ENCODE data around the gene ELP1.
A peak's percentile ranks its signal among the peaks of the same experiment; 100 is the strongest.
"Not testable (repeated sequence)": the region's sequence is repeated elsewhere in the genome, so short reads cannot be mapped to it uniquely, and the experiment has no call there.

Gene ELP1, protein sequence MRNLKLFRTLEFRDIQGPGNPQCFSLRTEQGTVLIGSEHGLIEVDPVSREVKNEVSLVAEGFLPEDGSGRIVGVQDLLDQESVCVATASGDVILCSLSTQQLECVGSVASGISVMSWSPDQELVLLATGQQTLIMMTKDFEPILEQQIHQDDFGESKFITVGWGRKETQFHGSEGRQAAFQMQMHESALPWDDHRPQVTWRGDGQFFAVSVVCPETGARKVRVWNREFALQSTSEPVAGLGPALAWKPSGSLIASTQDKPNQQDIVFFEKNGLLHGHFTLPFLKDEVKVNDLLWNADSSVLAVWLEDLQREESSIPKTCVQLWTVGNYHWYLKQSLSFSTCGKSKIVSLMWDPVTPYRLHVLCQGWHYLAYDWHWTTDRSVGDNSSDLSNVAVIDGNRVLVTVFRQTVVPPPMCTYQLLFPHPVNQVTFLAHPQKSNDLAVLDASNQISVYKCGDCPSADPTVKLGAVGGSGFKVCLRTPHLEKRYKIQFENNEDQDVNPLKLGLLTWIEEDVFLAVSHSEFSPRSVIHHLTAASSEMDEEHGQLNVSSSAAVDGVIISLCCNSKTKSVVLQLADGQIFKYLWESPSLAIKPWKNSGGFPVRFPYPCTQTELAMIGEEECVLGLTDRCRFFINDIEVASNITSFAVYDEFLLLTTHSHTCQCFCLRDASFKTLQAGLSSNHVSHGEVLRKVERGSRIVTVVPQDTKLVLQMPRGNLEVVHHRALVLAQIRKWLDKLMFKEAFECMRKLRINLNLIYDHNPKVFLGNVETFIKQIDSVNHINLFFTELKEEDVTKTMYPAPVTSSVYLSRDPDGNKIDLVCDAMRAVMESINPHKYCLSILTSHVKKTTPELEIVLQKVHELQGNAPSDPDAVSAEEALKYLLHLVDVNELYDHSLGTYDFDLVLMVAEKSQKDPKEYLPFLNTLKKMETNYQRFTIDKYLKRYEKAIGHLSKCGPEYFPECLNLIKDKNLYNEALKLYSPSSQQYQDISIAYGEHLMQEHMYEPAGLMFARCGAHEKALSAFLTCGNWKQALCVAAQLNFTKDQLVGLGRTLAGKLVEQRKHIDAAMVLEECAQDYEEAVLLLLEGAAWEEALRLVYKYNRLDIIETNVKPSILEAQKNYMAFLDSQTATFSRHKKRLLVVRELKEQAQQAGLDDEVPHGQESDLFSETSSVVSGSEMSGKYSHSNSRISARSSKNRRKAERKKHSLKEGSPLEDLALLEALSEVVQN (N-terminal part only)

DNA sequence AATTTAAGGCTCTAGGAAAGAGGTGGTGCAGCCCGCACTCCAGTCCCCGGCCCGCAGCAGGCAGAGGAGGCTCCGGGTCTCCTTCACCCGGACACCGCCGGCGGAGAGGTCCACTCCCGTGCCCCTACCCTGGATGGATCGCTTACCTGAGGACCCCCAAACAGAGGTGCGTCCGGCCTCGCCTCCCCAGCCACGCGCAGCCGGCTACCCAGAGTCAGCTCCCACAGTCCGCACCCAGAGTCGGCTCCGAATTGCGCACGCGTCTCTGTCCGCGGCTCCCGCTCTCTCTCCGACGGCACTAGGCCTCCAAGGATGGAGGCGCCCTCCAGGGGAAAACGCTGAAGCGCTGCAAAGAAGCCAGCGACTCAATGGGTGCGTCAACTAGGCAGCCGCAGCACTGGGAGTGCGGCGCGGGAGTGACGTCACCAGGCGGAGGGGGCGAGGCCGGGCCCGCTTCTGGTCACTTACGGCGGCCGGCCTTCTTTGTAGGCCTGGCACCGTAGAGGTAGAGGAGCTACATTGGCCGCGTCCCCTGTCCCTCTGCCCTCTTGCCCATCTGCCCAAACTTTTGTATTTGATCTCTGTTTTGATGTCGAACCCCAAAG lies at the start of gene ELP1:
TSS of gene ELP1 (minus strand) at position 407 of the 605 bp plus-strand sequence. CDS start 2,978 bp downstream, outside the sequence.
- DNase-seq, result peak; percentile 67

DNA sequence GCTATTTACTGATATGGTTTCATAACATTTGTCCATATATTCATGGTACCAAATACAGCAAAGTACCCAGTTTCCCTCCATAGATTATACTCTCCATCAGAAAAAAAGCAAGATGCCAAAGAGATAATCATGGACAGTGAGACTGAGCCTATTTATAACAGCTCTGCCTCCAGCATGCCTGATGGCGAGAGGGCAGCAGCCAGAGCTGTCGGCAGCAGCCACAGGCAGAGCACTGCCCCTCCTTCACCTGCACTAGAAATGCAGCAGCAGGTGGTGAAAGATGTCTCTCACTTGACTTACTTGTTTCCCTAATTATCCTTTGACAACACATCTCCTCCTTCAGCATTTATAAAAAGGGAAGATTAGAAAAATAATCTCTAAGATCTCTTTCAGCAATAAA lies 47.0 kb upstream of the ELP1 start:
- DNase-seq, result no peak

GRCh38 chr9:108978205-108978604 lies 44.3 kb upstream of the ELP1 start:
- DNase-seq, result no peak

GRCh38 chr9:108973895-108974294 lies 40.0 kb upstream of the ELP1 start:
- no peak for DNase-seq

DNA sequence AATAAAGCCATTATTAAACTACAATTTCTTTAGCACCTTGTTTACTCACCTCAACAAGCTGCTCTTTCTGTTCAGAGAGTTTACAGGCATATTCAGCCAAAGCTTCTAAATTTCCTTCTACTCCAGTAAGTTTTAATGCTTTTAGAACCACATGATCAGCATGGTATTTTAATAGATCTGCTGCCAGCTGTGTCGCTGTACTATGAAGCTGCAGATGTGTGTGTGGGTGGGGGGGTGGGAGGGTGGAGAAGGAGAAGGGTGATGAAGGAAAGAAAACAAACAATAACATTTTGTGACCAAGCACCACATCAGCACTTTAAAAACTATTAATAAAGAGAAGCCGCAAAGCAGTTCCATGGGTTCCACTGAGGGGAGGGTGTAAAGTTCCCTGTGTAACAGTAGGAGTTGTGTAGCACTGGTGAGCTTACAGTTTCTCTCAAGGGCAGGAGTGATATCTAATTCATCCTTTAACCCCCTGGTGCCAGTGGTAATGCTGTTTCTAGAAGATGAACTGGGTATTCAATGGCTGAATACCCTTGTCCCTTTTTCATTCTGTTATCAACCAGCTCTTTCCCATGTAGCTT lies 38.8 kb upstream of the ELP1 start:
- no peak for DNase-seq

DNA sequence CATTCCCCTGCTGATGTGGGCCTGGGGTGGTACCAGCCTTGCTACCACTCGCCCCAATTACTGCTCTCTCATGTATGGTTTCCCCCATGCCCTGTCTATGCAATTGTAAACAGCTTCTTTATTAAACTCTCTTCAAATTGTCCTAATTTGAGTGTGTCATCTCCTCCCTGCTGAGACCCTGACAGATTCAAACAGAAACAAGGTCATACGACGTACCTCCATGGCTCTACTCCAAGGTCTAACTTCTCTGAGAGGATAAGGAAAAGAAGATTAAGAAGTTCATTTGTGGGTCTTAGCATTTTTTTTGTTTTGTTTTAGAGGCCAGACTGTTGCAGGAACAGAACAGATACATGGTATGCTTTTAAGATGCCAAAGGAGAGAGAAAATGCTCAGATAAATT lies 38.3 kb upstream of the ELP1 start:
- DNase-seq, result no peak

GRCh38 chr9:108971392-108971791 lies 37.5 kb upstream of the ELP1 start:
- not testable (repeated sequence) for DNase-seq

GRCh38 chr9:108967916-108968315 lies 34.0 kb upstream of the ELP1 start:
- no peak for DNase-seq

GRCh38 chr9:108963459-108964143 lies 29.7 kb upstream of the ELP1 start:
- no peak for DNase-seq

GRCh38 chr9:108961151-108961550 lies 27.2 kb upstream of the ELP1 start:
- no peak for DNase-seq

GRCh38 chr9:108960331-108960730 lies 26.4 kb upstream of the ELP1 start:
- no peak for DNase-seq

DNA sequence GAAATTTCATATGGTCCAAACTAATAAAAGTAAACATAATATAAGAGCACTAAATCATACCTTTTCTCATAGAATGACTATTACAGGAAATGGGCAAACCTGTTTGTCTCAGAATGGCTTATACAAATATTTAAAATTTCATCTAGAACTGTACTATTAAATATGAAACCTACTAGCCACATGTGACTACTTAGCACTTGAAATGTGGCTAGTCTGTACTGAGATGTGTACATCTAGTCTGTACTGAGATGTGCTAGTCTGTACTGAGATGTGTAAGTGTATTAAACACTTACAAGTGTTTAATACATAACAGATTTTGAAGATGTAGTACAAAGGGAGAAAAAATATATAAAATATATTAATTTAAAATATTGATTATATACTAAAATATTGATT lies 22.7 kb upstream of the ELP1 start:
- peak; percentile 36 for DNase-seq

DNA sequence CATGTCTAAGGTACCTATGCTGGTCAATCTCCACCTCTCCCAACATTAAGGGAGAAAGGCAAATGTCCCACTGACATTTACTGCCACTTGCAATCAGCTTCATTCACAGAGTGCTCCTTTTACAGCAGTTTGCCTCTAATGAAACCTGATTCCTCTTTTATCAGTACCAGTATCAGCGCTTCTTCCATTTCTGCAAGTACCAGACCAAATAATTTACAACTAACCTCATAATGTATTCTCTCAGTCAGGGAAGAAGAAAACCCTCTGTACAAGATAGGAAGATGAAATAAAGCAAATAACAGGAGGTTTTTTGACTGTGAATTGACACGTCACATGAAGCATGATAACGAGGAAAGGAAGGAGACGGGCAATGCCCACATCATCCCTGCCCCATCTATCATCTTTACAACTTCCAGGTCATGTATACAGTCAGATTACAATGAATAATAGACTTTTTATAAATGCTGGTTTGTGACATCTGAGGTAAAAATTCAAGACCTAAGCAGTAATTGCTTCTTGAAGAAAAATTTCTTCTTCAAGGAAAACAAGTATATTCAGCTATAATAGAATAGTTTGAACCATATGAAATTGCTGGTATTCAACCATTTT lies 22.2 kb upstream of the ELP1 start:
- peak; percentile 56 for DNase-seq

GRCh38 chr9:108953983-108954574 lies 20.2 kb upstream of the ELP1 start:
- DNase-seq, result peak; percentile 33

DNA sequence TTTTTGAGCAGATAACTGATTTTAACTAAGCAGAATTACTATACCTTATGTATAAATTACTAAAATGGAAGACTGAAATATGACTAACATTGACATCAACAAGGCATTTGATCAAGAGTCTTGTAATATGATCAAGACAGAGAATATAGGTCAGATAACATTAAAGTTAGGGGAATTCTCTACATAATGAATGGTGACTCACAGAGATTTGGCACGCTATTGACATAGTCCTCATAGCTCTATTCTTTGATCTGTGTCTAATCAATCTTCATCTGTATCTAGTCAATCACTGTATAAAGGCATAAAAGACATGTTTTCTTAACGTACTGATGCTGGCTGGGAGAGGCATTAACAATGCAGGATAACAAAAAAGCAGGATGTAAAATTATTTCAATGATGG lies 17.7 kb upstream of the ELP1 start:
- DNase-seq, result no peak

DNA sequence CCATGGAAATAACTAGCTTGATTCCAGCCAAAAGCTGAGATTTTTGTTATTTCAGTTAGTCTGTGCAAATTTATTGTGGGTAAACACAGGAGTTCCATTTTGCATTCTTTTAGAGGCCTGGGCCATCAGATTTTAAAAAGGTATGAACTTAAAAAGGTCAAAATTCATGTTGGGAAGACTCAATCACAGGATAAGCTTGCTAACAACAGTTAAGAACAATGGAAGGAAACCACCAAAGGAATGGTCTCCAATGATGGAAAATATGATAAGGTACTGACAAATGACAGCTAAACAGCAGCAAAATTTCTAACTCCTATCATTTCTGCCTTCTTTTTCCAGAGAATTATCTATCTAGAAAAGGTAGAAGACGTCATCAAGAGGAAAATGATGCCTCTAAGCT lies 16.2 kb upstream of the ELP1 start:
- DNase-seq, result no peak

DNA sequence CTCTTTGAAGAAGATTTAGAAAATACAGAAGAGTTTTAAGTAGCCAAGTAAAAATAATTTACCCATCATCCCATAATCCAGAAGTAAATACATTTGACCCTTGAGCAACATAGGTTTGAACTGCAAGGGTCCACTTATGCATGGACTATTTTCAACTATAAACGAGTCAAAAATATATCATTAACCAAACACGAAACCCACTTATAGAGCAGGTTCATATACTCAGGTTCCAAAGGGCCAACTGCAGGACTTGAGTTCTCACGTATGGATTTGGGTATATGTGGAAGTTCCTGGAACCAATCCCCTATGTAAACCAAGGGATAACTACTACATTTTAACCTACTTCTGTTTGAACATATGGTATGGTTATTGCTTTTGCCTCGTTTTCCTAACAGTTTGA lies 6.1 kb upstream of the ELP1 start:
- no peak for DNase-seq

DNA sequence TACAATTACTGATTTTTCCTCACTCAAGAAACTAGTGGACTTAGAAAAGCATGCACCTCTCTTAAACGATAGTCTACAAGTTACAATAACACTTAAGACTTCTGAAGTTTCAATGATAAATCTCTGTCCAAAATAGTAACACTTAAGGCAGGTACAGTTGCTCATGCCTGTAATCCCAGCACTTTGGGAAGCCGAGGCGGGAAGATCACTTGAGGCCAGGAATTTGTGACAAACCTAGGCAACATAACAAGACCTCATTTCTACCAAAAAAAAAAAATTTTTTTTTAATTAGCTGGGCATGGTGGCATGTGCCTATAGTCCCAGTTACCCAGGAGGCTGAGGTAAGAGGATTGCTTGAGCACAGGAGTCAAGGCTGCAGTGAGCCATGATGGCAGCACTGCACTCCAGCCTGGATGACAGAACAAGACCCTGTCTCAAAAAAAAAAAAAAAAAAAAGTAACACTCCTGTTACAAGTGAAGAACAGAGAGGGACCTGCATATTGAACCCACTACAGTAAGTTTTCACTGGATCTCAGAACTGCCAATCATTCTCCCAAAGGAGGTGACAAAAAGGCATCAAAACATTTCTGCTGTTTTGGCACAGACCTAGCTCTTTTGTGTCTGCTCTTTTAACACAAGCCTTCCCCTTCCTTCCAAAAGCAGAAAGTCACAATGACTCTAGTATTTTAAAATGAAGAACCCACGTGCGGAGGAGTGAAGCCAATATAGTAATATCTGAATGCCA lies 3.8 kb upstream of the ELP1 start:
- no peak for DNase-seq

DNA sequence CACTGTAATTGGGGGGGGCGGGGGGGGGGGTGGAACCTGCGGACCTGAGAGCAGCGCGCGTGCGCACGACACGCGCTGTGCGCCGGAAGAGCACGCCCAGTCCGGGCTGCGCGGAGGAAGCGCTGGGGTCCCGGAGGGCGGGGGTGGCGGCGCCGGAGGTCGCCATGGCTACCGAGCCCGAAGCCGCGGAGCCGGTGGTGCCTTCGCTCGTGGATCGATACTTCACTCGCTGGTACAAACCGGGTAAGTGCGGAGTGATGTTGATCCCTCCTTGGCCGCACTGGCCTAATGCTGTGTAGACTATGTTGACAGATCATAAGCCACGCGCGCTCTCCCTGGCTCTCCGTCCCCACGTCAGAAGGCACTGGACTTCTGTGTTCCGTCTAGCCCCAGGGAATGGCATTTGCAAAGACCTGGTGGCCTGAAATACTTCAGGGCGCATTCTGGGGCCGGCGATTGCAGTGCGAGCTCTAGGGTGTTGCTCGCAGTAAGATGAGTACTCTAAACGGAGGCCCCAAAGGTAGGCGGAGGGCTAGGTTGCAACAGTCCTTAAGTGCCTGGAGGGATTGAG lies 484 bp upstream of the ELP1 start, which contains the start of gene ABITRAM:
TSS of gene ABITRAM (plus strand) at position 78 of the 571 bp plus-strand sequence. CDS start at position 165, 87 bp downstream.
- DNase-seq, result peak; percentile 67

All from NCI-H2029 treated with DMSO at 0.1 percent for 48 hours (cell line).